HUDEP-2 (cell line): Measurements from ENCODE around the gene CLTCL1.
"Not testable (repeated sequence)": the region's sequence is repeated elsewhere in the genome, so short reads cannot be mapped to it uniquely, and the experiment has no call there.

ENCODE experiments used
- DNase-seq, 76 experiments: peaks; one replicate each; lab custom pipeline; 2025; ENCODE audit not compliant: unreplicated experiment in 76 of 76; lab: John Stamatoyannopoulos, UW

CLTCL1 gene

DNA sequence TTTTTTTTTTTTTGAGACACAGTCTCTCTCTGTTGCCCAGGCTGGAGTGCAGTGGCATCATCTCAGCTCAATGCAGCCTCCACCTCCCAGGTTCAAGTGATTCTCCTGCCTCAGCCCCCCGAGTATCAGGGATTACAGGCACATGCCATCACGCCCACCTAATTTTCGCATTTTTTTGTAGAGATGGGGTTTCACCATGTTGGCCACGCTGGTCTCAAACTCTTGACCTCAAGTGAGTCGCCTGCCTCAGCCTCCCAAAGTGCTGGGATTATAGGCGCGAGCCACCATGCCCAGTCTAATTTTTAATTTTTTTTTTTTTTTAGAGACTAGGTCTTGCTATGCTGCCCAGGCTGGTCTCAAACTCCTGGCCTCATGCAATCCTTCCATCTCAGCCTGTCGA is 35.2 kb downstream of the CLTCL1 start:
- DNase-seq, result not testable (repeated sequence)

DNA sequence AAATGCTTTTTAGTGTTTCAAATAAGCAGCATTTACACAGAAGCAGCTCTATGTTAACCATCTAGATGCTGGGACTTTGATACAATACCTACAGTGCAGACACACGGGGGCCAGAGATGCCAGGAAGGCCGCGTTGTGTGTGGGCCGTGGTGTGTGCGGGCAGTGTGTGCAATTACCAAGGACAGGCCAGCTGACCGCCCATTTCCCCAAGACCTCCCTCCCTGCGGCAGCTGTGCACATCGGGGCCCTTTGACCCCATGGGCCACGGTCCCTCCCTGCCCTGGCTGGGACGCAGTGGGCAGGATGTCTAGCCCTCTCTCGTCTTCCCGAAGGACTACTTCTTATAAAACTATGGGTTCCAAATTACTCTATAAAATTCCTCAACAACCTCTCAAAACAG is 38.4 kb downstream of the CLTCL1 start:
- DNase-seq, result no peak

DNA sequence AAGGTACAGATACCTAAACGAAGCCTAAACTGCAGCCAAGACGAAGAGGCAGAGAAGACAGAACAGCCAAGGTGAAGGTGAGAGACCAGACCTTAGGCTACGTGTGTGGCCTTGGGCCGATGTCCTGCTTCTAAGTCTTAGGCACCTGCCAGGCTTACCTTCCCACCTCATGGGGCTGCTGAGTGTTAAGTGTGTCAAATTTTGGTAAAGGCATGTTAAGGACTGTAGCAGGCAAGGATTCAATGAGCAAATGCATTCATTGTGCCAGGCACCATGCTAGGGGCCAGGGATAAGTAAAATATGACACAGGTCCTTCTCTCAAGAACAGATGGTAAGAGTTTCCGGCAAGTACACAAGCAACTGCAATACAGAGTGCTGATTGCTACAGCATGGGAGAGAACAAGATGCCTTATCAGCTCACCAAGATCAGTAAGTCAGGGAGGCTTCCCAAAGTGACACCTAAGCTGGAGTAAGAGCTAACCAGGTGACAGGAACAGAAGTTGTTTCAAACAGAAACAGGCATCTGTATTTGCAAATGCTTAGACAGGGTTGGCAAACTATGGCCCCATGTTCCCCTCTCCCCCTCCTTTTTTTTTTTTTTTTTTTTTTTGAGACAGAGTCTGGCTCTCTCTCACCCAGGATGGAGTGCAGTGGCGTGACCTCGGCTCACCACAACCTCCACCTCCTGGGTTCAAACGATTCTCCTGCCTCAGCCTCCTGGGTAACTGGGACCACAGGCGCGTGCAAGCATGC is 46.7 kb downstream of the CLTCL1 start:
- no peak for DNase-seq

DNA sequence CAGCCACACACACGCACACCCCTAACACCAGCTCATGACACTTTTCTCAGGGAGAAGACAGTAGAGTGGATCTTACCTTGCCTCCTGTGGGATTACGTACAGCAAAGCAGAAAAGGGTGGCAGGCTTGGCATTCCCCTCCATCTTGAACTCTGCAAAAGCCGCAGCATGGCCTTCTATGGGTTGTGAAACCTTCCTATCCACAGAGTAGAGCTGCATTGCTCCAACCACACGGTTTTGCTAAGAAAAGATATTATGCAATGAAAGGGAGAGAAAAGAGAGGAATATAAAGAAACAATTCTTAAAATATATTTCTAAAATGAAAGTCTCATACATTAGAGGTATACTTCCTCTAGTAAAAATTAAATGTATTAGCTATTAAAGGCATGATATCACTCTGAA is 48.8 kb downstream of the CLTCL1 start:
- no peak for DNase-seq

DNA sequence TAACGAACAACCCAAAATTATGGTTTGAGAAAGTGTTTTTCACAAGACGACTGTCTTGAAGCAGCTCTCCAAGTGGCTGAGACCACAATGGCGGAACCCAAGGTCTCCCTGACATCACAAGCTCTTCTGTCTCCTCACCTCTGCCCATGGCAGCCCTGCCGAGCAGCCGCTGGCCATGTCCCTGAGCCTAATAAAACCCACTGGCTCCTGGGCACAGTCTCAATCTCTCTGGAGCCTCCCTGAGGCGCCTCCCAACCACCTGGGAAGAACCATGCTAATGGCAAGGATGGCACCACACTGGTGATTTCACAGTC is 50.0 kb downstream of the CLTCL1 start:
- DNase-seq, result no peak

DNA sequence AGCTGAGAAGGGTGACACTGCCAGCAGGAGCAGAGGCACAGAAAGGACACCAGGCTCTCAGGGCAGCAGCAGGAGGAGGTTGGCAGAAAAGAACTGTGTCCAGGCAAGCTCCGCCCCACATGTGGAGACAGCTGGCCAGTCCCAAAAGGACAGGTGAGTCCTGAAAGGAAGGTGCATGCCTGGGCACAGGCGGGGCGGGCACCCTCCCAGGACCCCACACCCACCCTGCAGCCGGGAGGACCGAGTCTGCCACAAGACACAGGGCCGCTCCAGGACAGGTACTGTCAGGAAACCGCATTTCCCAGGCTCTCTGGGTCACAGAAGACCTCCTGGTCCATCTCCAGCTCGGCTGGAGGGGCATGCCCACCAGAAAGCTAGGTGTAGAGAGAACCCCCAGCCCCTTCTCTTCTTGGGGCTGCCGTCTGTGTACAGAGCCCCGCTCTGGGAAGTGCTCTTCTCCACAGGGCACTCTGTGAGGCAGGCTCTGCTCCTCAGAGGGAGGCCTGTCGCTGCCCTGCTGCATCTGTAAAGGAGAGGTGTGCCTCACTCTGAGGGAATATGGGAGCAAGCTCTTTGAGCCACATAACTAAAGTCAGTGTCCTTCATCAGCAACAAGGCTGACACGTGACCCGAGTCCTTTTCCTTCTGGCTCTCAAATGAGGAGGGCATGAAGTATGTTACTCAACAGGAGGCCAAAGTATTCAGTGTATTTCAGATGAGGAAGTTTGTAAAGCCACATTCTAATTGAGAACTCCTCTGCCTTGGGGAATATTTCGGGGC is 50.5 kb downstream of the CLTCL1 start:
- no peak for DNase-seq

DNA sequence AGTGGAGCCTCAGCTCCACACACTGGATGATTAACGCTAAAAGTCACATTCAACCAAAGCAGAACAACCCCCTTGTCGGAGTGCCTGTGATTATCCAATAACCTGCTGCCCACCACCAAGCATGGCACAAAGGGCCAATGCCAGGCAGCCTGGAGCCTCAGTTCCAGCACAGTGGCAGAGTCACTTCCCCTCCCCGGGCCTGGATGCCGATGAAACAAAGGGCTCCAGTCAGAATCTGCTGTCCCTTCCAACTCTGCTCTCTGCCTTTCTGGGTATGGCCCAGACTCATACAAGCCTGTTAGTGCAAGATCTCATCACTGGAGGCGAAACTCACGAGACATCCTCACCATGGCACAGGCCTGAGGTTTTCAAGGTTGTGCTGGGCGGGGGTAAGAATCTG is 52.1 kb downstream of the CLTCL1 start:
- DNase-seq, result no peak

DNA sequence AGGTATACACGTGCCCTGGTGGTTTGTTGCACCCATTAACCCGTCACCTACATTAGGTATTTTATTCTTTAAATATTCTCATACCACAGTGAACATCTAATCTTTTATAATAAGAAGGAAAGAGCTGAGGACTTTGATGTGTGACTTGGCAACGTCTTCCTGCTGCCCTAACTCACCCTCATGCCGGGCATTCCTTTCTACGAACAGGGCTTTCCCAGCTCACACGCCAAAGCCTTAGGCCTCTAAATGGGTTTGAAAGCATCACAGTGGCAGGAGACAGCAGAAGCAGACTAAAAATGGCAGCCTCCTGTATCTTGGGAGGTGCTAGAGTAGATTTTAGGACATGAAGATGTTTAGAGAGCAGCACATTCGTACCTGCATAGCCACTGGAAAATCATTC is 52.6 kb downstream of the CLTCL1 start:
- DNase-seq, result no peak

DNA sequence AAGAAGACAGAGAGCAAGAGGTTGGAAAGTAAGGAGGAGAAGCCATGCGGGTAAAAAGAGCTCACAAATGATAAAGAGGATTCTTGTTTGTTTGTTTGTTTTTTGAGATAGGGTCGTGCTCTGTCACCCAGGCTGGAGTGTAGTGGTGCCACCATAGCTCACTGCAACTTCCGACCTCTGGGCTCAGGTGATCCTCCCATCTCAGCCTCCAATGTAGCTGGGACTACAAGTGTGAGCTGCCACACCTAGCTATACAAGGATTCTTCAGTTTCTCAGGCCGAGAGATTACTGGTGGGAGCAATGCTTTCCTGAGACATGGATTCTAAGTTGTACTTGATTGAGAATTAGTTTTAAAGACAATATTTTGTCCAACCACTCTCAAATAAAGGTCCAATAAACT is 55.6 kb downstream of the CLTCL1 start:
- DNase-seq, result no peak

DNA sequence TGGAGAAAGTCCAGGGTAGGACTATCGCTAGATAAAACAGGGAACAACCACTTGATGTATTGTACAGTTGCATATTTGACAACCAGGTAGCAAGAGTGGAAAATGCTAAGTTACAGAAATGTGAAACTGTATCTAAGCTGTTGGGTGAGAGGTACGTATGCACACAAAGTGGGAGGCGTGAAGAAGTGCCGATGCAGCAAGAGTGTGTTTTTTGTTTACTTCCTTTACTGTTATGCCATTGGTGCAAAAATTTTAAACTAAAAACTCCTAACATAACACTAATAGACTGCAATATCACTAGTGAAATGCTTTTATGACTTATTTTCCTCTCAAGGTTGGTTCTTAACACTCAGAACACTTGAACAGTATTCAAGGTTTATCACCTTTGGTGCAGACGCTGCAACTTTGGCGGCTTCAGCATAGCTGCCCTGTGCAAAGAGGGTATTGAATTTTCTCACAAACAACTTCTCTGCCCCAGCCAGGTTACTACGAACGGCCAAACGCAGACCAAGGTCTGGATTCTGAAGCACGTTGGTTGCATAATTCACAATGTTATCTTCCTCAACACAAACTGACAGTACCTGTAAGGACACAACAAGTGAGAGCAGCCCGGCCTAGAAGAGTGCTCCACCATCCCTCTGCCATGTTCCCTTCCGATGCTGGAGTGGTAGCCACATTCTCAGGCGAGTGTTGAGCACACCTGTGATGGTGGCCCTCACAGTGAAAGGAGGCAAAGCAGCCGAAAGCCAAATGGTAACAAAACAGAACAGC is 57.2 kb downstream of the CLTCL1 start:
- no peak for DNase-seq

DNA sequence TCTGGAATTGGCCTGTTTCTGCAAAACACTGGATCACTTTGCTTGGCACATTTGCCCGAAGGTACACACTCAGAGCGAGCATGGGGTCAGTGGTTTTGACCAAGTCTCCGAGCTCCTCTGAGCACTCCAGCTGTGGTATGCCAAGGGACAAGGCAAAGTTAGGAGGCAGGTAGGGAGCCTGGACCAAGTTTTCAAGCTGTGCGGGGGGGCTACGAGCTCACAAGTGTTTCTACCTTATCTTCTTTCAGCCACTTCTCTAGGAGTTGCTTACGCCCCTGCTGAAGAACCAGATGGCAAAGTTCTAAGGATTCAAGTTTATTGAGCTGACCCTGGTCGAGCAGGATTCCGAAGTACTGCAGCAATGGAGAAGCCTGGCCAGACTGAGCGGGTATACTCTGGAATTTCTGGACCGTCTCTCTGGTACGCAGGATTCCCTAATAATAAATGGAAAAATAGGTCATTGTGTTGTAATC is 58.3 kb downstream of the CLTCL1 start:
- DNase-seq, result no peak

DNA sequence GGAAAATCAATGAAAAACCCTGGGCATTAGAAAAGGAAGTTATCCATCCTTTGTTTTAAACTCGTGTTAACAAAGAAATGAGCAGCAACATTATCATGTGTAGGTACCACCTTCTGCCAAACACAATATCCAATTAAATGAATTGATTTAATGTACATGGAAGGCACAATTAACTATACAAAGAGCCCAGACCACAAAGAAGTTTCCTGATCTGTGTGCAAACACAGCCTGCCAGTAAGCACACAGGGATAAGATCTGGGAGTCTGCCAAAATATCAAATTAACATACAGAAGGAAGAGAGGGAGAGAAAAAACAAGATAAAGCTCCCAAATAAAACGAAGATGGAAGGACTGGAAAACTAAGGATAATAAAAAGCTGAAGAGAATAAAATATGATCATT is 58.9 kb downstream of the CLTCL1 start:
- no peak for DNase-seq

DNA sequence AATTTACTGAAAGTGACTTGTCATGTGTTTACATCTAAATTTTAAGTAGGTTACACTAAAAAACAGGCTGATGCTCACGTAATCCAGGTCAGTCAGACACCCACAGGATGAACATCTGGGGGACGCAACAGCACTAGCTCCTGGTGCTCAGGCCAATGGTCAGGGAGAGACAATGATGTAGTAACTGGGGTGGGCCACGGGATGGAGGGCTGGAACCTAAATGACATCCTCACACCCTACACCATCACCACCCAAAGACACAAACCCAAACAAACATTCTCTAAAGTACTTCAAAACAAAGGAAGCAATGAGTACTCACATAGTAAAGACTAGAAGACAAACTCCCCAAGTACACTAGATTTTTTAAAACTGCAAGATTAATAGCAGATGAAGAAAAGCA is 59.5 kb downstream of the CLTCL1 start:
- DNase-seq, result no peak

DNA sequence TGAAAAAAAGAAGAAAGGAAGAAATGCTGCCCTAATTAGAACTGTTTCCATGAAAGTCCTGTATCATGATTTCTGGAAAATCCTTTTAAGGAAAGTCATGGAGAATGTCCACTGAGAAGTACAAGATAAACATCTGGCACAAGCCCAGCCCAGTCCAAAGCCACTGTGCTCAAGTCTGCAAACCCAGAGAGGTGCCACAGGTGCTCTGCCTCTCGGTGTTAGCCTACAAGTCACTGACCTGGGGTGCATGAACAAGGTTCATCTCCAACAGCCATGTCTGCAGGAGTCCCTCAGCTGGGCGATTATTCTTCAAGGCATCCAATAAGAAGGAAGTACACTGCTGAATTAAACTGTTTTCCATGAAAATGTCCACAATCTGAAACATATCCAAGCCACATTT is 61.9 kb downstream of the CLTCL1 start:
- DNase-seq, result no peak

DNA sequence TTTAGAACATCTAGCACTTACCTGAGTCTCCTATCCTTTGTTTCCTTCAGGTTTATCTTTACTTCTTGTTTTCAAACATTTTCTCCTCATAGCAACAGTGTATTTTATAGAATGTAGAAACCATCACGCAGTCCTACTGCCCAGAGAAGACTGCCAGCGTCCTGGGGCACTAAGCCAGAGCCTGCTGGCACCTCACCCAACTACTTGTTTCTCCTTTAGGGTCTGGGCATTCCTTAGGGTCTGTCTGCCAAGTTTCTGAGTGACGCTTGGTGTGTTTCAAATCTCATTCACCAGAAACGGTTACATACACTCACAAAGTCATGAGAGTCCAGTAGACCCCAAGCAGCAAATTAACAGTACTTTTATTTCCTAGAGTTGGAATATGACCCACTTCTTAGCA is 63.3 kb downstream of the CLTCL1 start:
- DNase-seq, result no peak

DNA sequence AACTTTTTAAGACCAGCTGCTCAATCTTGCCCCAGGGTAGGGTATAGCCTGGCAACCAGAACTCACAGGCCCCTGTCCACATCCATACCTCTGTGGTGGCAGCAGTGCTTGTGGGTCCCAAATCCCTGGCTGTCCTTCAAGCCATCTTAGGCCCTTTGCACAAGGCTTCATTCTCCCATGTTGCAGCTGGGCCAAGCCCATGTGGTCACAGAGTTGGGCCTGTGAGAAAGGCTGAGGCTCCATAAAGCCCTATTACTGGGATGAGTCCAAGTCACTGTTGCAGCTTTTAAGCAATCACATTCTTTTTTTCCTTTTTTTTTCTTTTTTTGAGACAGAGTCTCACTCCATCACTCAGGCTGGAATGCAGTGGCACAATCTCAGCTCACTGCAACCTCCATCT is 65.1 kb downstream of the CLTCL1 start:
- no peak for DNase-seq

DNA sequence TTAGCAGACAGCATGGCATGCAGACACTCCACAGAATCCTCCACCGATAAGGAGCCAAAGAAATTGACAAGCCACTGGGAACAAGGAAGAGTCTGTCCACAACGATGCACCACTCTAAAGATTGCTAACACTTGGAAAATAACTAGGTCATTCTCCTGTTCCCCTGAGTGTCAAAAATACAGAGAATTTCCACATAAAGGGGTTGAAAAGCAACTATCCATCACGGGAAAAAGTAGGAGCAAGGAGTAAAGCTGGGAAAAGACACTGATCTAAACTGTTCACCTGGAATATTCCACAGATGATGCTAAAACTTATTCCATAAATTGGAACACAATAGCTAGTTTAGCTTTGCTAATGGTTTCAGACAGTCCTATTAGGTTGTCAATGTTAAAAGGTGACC is 66.0 kb downstream of the CLTCL1 start:
- no peak for DNase-seq

DNA sequence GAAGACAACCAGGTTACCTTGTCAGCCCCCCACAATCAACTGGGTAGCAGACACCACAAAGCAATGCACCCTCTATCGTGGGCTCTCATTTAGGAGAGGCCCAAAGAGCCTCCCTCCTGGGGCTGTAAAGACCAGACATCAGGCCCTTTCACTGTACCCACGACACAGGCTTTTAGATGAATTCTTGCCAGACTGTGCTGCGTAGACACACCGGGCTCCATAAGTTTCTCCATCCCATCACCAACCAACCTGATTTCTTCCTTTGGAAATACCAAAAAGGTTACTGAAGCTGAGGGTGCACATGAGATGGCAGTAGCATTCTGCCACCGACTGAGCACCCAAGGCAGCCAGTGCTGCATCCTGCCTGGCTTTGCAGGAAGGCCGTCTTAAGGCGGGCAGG is 66.5 kb downstream of the CLTCL1 start:
- DNase-seq, result no peak

DNA sequence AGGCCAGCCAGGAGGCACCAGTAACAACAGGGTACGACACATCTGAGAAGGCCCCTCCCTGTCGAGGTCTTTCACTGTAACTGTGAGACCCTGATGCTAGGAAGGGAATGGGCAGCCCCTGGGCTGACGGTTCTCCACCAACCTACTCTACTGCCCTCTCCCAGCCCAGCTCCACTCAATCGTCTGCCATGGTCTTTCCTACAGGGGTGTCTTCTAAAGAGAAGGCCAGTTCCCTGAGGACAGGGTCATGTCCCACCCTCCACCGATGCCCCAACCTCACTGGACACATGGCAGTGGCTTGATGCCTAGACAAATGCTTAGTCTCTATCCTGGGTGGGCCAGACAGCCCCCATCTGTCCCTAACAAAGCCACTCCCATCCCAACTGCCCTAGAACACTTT is 67.0 kb downstream of the CLTCL1 start:
- no peak for DNase-seq

DNA sequence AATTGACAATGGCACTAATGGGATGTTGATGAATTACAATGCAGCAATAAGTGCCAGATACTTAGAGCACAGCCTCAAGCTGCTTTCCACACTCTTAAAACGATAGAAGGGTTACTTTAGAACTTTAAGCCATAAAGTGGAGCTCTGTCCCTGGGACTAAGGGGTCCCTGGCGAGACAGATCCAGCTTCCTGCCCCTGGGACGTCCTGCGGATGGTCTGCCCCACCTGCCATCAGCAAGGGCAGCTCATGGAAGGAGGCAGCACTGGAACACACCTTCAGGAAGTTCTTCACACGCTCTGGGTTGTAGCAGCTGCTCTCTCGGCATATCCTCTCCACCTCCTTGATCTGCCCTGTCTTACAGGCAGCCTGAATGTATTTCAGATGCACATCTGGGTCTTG is 67.9 kb downstream of the CLTCL1 start:
- DNase-seq, result no peak

DNA sequence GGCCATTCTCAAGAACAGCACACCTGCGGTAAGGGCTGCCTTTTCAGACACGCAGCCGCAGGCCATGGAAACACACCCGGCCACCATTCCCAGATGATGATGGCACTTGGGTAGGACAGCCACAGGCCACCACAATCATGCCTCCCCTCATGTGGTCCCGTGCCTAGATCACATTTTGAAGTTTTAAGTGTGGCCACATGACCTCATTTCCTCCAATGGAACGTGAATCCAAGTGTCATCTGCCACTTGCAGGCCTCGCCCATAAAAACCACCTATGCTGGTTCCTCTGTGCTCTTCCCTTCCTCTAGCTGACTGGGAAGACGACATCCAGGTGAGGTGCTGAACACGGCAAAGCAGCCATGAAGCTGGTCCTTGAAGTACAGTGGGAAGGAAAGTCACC is 68.4 kb downstream of the CLTCL1 start:
- DNase-seq, result no peak
